ENCODE data around the gene CTNNA3. TPM values are rescaled to one million over a fixed set of nuclear protein-coding genes. Genes with fewer than 3 reads are reported as not detected.

The CTNNA3 gene
- total and polyA plus RNA-seq, 4 donors = 0.16 to 2.4 (median 1.4) TPM

DNA sequence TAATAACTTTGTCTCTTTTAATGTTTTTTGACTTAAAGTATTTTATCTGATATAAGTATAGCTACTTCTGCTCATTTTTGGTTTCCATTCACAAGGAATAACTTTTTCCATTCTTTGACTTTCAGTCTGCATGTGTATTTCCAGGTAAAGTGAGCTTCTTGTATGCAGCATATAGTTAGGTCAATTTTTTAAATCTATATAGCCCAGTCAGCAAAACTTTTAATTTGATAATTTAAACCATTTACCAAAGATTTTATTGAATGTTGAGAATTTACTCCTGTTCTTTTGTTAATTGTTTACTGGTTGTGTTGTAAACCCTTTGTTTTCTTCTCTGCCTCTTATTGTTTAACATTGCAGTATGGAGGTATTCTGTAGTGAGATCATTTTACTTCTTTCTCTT is 1467.1 kb downstream of the CTNNA3 start:
- no peak for DNase-seq (ENCODE audit: low spot score)
- Histone ChIP-seq H3K36me3 (ENCODE audit: control insufficient read depth in 4 of 4, insufficient read depth in 3 of 4, low read depth in 1 of 4, low read length in 3 of 4) (no peaks in the 10 kb centered on the region), H3K9ac (ENCODE audit: low read depth in 1 of 2, low read length in 2 of 2) (no peak overlapping the region), H3K4me3 (ENCODE audit: low read depth in 1 of 3, low read length in 3 of 3) (no peak overlapping the region), H3K27me3 (ENCODE audit: control insufficient read depth in 4 of 4, insufficient read depth in 4 of 4, low read length in 3 of 4) (no peaks in the 10 kb centered on the region), H3K9me3 (ENCODE audit: control insufficient read depth in 4 of 4, low read length in 3 of 4) (peaks cover 0 to 7% (median under 1%) of the 10 kb centered on the region in 4 donors), H3K4me1 (ENCODE audit: control insufficient read depth in 4 of 4, insufficient read depth in 4 of 4, low read length in 3 of 4) (no peaks in the 10 kb centered on the region), H3K27ac (ENCODE audit: low read depth in 1 of 2, low read length in 2 of 2) (no peak overlapping the region)
- TF ChIP-seq NR2F2 (IDR thresholded peaks at IDR 0.05) (no peak), HNF4A (conservative IDR thresholded peaks at IDR 0.05) (no peak), RAD21 (IDR thresholded peaks at IDR 0.05) (no peak), FOXA1 (IDR thresholded peaks at IDR 0.05) (no peak), EGR1 (IDR thresholded peaks at IDR 0.05; ENCODE audit: low read depth in 2 of 2) (no peak), GABPA (IDR thresholded peaks at IDR 0.05 in 1 of 2, conservative IDR thresholded peaks at IDR 0.05 in 1 of 2) (no peak), TAF1 (conservative IDR thresholded peaks at IDR 0.05) (no peak), RXRA (IDR thresholded peaks at IDR 0.05) (no peak), SP1 (IDR thresholded peaks at IDR 0.05) (no peak), HNF4G (IDR thresholded peaks at IDR 0.05) (no peak)
- TF ChIP-seq, protein P1, sequence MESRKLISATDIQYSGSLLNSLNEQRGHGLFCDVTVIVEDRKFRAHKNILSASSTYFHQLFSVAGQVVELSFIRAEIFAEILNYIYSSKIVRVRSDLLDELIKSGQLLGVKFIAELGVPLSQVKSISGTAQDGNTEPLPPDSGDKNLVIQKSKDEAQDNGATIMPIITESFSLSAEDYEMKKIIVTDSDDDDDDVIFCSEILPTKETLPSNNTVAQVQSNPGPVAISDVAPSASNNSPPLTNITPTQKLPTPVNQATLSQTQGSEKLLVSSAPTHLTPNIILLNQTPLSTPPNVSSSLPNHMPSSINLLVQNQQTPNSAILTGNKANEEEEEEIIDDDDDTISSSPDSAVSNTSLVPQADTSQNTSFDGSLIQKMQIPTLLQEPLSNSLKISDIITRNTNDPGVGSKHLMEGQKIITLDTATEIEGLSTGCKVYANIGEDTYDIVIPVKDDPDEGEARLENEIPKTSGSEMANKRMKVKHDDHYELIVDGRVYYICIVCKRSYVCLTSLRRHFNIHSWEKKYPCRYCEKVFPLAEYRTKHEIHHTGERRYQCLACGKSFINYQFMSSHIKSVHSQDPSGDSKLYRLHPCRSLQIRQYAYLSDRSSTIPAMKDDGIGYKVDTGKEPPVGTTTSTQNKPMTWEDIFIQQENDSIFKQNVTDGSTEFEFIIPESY (IDR thresholded peaks at IDR 0.05) = no peak
- TF ChIP-seq, protein P2, sequence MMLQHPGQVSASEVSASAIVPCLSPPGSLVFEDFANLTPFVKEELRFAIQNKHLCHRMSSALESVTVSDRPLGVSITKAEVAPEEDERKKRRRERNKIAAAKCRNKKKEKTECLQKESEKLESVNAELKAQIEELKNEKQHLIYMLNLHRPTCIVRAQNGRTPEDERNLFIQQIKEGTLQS (IDR thresholded peaks at IDR 0.05) = no peak
- TF ChIP-seq, protein P3, sequence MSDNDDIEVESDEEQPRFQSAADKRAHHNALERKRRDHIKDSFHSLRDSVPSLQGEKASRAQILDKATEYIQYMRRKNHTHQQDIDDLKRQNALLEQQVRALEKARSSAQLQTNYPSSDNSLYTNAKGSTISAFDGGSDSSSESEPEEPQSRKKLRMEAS (IDR thresholded peaks at IDR 0.05) = no peak

DNA sequence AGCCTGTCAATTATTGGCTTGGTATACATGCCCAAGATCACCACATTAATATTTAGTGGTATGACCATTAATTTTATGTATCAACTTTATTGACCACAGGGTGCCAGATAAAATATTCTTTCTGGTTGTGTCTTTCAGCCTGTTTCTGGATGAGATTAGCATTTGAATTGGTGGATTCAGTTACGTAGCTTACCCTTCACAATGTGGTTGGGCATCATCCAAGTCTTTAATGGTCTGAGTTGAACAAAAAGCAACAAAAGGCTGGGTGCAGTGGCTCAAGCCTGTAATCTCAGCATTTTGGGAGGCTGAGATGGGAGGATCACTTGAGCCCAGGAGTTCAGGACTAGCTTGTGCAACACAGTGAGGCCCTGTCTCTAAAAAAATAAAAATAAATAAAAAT is 1472.3 kb downstream of the CTNNA3 start:
- Histone ChIP-seq H3K27ac (ENCODE audit: low read depth in 1 of 2, low read length in 2 of 2) (no peak overlapping the region), H3K4me1 (ENCODE audit: control insufficient read depth in 4 of 4, insufficient read depth in 4 of 4, low read length in 3 of 4) (no peaks in the 10 kb centered on the region), H3K27me3 (ENCODE audit: control insufficient read depth in 4 of 4, insufficient read depth in 4 of 4, low read length in 3 of 4) (no peaks in the 10 kb centered on the region), H3K9ac (ENCODE audit: low read depth in 1 of 2, low read length in 2 of 2) (no peak overlapping the region), H3K36me3 (ENCODE audit: control insufficient read depth in 4 of 4, insufficient read depth in 3 of 4, low read depth in 1 of 4, low read length in 3 of 4) (no peaks in the 10 kb centered on the region), H3K4me3 (ENCODE audit: low read depth in 1 of 3, low read length in 3 of 3) (no peak overlapping the region), H3K9me3 (ENCODE audit: control insufficient read depth in 4 of 4, low read length in 3 of 4) (no peaks in the 10 kb centered on the region)
- 89% methylated on average over 1 of the region's 1 CpG for WGBS
- DNase-seq (ENCODE audit: low spot score) = no peak
- TF ChIP-seq GABPA (IDR thresholded peaks at IDR 0.05 in 1 of 2, conservative IDR thresholded peaks at IDR 0.05 in 1 of 2) (no peak), REST (IDR thresholded peaks at IDR 0.05) (no peak), HNF4A (conservative IDR thresholded peaks at IDR 0.05) (no peak), RXRA (IDR thresholded peaks at IDR 0.05) (no peak), FOXA1 (IDR thresholded peaks at IDR 0.05) (no peak), EGR1 (IDR thresholded peaks at IDR 0.05; ENCODE audit: low read depth in 2 of 2) (no peak), SP1 (IDR thresholded peaks at IDR 0.05) (no peak)
- TF ChIP-seq, protein P1 (IDR thresholded peaks at IDR 0.05) = no peak
- TF ChIP-seq, protein P2 (IDR thresholded peaks at IDR 0.05) = no peak
- TF ChIP-seq, protein P3 (IDR thresholded peaks at IDR 0.05) = no peak
